B cell (primary cell): Measurements from ENCODE around the gene JPH3.

Experiments
- EZH2 ChIP-seq: IDR thresholded peaks from 2 replicates; pipeline ENCODE4 v1.6.1; 2012; ENCODE audit warnings: borderline replicate concordance, low read depth, mild to moderate bottlenecking, moderate library complexity, low read length; ENCODE audit not compliant: insufficient read depth, poor library complexity, severe bottlenecking
- TF ChIP-seq, protein P1 (sequence below): fragments of 200-600 bp; IDR thresholded peaks from one replicate; pipeline ENCODE4 v1.8.0; 2022; ENCODE audit warnings: antibody characterized with exemption, mild to moderate bottlenecking

- TF ChIP-seq, protein P1, sequence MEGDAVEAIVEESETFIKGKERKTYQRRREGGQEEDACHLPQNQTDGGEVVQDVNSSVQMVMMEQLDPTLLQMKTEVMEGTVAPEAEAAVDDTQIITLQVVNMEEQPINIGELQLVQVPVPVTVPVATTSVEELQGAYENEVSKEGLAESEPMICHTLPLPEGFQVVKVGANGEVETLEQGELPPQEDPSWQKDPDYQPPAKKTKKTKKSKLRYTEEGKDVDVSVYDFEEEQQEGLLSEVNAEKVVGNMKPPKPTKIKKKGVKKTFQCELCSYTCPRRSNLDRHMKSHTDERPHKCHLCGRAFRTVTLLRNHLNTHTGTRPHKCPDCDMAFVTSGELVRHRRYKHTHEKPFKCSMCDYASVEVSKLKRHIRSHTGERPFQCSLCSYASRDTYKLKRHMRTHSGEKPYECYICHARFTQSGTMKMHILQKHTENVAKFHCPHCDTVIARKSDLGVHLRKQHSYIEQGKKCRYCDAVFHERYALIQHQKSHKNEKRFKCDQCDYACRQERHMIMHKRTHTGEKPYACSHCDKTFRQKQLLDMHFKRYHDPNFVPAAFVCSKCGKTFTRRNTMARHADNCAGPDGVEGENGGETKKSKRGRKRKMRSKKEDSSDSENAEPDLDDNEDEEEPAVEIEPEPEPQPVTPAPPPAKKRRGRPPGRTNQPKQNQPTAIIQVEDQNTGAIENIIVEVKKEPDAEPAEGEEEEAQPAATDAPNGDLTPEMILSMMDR: no peak
- no peak for TF ChIP-seq EZH2
Measured at GRCh38 chr16:87562201-87562600, 40.1 kb upstream of the JPH3 start.
